ENCODE measurements around the gene PTK6.

PTK6 gene

GRCh38 chr20:63497946-63498935, 38.9 kb downstream of the PTK6 start:
- no peak overlapping the region for H3K27ac Mint-ChIP-seq
- peaks cover 30% of the 10 kb centered on the region for H3K27me3 Mint-ChIP-seq (ENCODE audit: low read depth)

GRCh38 chr20:63497138-63497945, 39.8 kb downstream of the PTK6 start:
- no peak overlapping the region for H3K4me3 Mint-ChIP-seq

More at GRCh38 chr20:63497946-63498935, 38.9 kb downstream of the PTK6 start:
- Mint-ChIP-seq H3K36me3 (ENCODE audit: low read depth) (no peaks in the 10 kb centered on the region), H3K9me3 (no peaks in the 10 kb centered on the region), H3K4me1 (ENCODE audit: low read depth) (peaks cover 2% of the 10 kb centered on the region), H3K4me3 (no peak overlapping the region)

GRCh38 chr20:63496596-63497120, 40.5 kb downstream of the PTK6 start:
- Mint-ChIP-seq H3K27ac (no peak overlapping the region), H3K4me1 (ENCODE audit: low read depth) (peaks cover 2% of the 10 kb centered on the region), H3K36me3 (ENCODE audit: low read depth) (no peaks in the 10 kb centered on the region), H3K9me3 (no peaks in the 10 kb centered on the region), H3K4me3 (no peak overlapping the region), H3K27me3 (ENCODE audit: low read depth) (peaks cover 30% of the 10 kb centered on the region)

More at GRCh38 chr20:63497138-63497945, 39.8 kb downstream of the PTK6 start:
- Mint-ChIP-seq H3K9me3 (no peaks in the 10 kb centered on the region), H3K27me3 (ENCODE audit: low read depth) (peaks cover 30% of the 10 kb centered on the region), H3K4me1 (ENCODE audit: low read depth) (peaks cover 2% of the 10 kb centered on the region), H3K36me3 (ENCODE audit: low read depth) (no peaks in the 10 kb centered on the region), H3K27ac (no peak overlapping the region)

GRCh38 chr20:63495741-63496595, 41.2 kb downstream of the PTK6 start:
- Mint-ChIP-seq H3K4me1 (ENCODE audit: low read depth) (peaks cover 2% of the 10 kb centered on the region), H3K27ac (no peak overlapping the region), H3K9me3 (no peaks in the 10 kb centered on the region), H3K4me3 (peak overlapping the region; percentile 53), H3K36me3 (ENCODE audit: low read depth) (no peaks in the 10 kb centered on the region), H3K27me3 (ENCODE audit: low read depth) (peaks cover 26% of the 10 kb centered on the region)

GRCh38 chr20:63495167-63495720, 41.9 kb downstream of the PTK6 start:
- Mint-ChIP-seq H3K9me3 (no peaks in the 10 kb centered on the region), H3K36me3 (ENCODE audit: low read depth) (no peaks in the 10 kb centered on the region), H3K4me3 (no peak overlapping the region), H3K4me1 (ENCODE audit: low read depth) (peaks cover 2% of the 10 kb centered on the region), H3K27ac (no peak overlapping the region), H3K27me3 (ENCODE audit: low read depth) (peaks cover 23% of the 10 kb centered on the region)

GRCh38 chr20:63494420-63495166, 42.6 kb downstream of the PTK6 start:
- Mint-ChIP-seq H3K27me3 (ENCODE audit: low read depth) (peaks cover 18% of the 10 kb centered on the region), H3K27ac (no peak overlapping the region), H3K36me3 (ENCODE audit: low read depth) (no peaks in the 10 kb centered on the region), H3K4me1 (ENCODE audit: low read depth) (peaks cover 2% of the 10 kb centered on the region), H3K4me3 (no peak overlapping the region), H3K9me3 (no peaks in the 10 kb centered on the region)

- peaks cover 2% of the 10 kb centered on the region for H3K4me1 Mint-ChIP-seq (ENCODE audit: low read depth)
- no peaks in the 10 kb centered on the region for H3K9me3 Mint-ChIP-seq
- H3K27ac Mint-ChIP-seq: no peak overlapping the region
- no peaks in the 10 kb centered on the region for H3K36me3 Mint-ChIP-seq (ENCODE audit: low read depth)
- H3K27me3 Mint-ChIP-seq (ENCODE audit: low read depth): peaks cover 21% of the 10 kb centered on the region
- H3K4me3 Mint-ChIP-seq: no peak overlapping the region
These were observed 43.1 kb downstream of the PTK6 start for GRCh38 chr20:63494084-63494419.

GRCh38 chr20:63493563-63494020, 43.6 kb downstream of the PTK6 start:
- peaks cover 21% of the 10 kb centered on the region for H3K27me3 Mint-ChIP-seq (ENCODE audit: low read depth)
- H3K4me3 Mint-ChIP-seq: no peak overlapping the region
- H3K27ac Mint-ChIP-seq: no peak overlapping the region
- H3K36me3 Mint-ChIP-seq (ENCODE audit: low read depth): no peaks in the 10 kb centered on the region
- no peaks in the 10 kb centered on the region for H3K9me3 Mint-ChIP-seq
- peaks cover 2% of the 10 kb centered on the region for H3K4me1 Mint-ChIP-seq (ENCODE audit: low read depth)

DNA sequence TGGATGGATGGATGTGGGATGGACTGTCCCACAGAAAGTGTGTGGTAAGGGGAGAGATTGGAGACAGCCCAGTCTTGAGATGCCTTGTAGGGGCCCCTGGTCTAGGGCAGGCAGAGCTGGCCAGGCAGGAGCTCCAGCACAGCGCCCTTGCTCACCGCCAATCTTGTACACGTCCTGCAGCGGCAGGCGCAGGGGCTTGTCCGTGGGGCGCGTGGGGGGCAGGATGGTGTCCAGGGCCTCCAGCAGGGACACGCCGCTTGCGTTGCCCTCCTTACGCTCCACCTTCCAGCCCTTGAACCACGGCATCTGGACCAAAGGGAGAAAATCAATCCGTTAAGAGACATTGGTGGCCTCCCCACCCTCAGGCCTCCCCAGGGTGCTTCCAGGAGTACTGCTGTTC, 44.2 kb downstream of the PTK6 start:
- Mint-ChIP-seq H3K36me3 (ENCODE audit: low read depth) (no peaks in the 10 kb centered on the region), H3K4me1 (ENCODE audit: low read depth) (peaks cover 2% of the 10 kb centered on the region), H3K27ac (no peak overlapping the region), H3K4me3 (no peak overlapping the region), H3K27me3 (ENCODE audit: low read depth) (peaks cover 21% of the 10 kb centered on the region), H3K9me3 (no peaks in the 10 kb centered on the region)

DNA sequence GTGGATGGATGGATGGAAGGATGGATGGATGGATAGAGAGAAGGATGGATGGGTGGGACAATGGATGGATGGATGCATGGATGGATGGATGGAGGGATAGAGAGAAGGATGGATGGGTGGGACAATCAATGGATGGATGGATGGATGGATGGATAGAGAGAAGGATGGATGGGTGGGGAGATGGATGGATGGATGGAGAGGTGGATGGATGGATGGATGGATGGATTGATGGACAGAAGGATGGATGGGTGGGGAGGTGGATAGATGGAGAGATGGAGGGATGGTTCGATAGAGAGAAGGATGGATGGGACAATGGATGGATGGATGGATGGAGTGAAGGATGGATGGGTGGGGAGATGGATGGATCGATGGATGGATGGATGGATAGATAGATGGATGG, 44.7 kb downstream of the PTK6 start:
- no peaks in the 10 kb centered on the region for H3K36me3 Mint-ChIP-seq (ENCODE audit: low read depth)
- H3K27ac Mint-ChIP-seq: no peak overlapping the region
- no peaks in the 10 kb centered on the region for H3K9me3 Mint-ChIP-seq
- peaks cover 19% of the 10 kb centered on the region for H3K27me3 Mint-ChIP-seq (ENCODE audit: low read depth)
- peaks cover 2% of the 10 kb centered on the region for H3K4me1 Mint-ChIP-seq (ENCODE audit: low read depth)
- no peak overlapping the region for H3K4me3 Mint-ChIP-seq

GRCh38 chr20:63491635-63492230, 45.4 kb downstream of the PTK6 start:
- Mint-ChIP-seq H3K27ac (no peak overlapping the region), H3K4me3 (no peak overlapping the region), H3K27me3 (ENCODE audit: low read depth) (peaks cover 11% of the 10 kb centered on the region), H3K4me1 (ENCODE audit: low read depth) (peaks cover 2% of the 10 kb centered on the region), H3K9me3 (no peaks in the 10 kb centered on the region), H3K36me3 (ENCODE audit: low read depth) (no peaks in the 10 kb centered on the region)

DNA sequence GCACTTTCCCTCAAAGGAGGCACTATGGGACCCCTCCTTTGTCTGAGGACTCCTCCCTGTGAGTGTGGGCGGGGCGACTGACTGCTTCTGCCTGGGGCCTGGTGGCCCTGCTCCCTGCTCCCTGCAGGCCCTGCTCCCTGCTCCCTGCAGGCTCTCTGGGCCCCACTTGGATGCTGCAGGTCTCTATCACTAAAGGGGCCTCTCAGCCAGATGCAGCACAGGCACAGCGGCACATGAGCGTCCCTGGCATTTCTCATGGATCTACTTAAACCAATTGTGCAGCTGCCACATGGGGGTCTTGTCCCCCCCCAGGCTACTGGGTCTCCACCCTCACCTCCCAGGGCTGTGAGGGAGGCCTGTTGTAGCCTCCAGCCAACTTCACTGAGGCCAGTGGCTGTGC, 46.1 kb downstream of the PTK6 start:
- Mint-ChIP-seq H3K4me1 (ENCODE audit: low read depth) (no peaks in the 10 kb centered on the region), H3K27me3 (ENCODE audit: low read depth) (peaks cover 6% of the 10 kb centered on the region), H3K4me3 (no peak overlapping the region), H3K36me3 (ENCODE audit: low read depth) (no peaks in the 10 kb centered on the region), H3K27ac (no peak overlapping the region), H3K9me3 (no peaks in the 10 kb centered on the region)

GRCh38 chr20:63490416-63490815, 46.8 kb downstream of the PTK6 start:
- Mint-ChIP-seq H3K4me1 (ENCODE audit: low read depth) (no peaks in the 10 kb centered on the region), H3K27me3 (ENCODE audit: low read depth) (peaks cover 6% of the 10 kb centered on the region), H3K9me3 (no peaks in the 10 kb centered on the region), H3K36me3 (ENCODE audit: low read depth) (no peaks in the 10 kb centered on the region), H3K4me3 (no peak overlapping the region), H3K27ac (no peak overlapping the region)

All from T-helper 1 cell treated with Interleukin-12 subunit alpha and Interleukin-12 subunit beta and Interleukin-4 antibody, amounts not matched to agents 30 μg/mL and 1 μg/mL, for 36 hours (primary cell).